ENCODE results near the gene HOXD4.

The HOXD4 gene

DNA sequence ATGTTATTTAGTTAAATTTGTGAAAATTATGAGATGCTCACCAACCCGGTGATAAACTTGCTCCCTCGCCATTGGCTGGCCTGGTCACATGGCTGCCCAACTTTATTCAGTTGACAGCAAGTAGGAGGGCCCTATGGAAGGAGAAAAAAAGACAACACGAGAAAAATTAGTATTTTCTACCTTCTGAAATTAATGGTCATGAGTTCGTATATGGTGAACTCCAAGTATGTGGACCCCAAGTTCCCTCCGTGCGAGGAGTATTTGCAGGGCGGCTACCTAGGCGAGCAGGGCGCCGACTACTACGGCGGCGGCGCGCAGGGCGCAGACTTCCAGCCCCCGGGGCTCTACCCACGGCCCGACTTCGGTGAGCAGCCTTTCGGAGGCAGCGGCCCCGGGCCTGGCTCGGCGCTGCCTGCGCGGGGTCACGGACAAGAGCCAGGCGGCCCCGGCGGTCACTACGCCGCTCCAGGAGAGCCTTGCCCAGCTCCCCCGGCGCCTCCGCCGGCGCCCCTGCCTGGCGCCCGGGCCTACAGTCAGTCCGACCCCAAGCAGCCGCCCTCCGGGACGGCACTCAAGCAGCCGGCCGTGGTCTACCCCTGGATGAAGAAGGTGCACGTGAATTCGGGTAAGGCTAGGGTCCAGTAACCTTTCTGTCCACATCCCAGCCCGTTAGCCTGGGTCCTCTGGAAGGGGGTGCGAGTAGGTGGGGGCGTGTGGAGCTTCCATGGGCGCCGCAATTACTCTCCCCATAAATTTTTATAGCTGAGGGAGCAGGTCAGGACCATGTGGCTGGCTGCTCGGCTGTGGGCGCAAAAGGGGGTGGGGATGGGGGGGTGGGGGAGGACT is at the start of gene HOXD4:
Gene HOXD4 (plus strand): TSS at position 109 of the 846 bp plus-strand sequence. CDS start 84 bp downstream, at position 193.
- DNase-seq (ENCODE audit: low read depth): no peak

DNA sequence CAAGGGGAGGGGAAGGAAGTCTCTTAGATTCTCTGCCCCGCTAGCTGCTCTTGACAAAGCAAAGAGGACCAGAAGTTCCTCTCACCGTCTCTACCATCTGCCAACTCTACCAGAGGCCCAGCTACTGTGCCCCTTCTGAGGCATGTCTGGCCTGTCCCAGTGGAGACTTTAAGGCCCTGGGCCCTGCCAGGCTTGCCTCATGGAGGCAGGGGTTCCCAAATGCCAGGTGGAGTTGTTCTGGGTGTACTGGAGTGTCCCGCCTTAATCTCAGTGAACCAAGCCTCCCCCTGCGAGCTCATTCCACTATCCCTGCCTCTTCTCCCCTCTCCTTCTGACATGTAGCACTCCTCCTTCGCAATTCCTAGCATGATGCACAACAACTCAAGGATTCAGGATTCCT is 49.5 kb upstream of the HOXD4 start:
- DNase-seq (ENCODE audit: low read depth): no peak

DNA sequence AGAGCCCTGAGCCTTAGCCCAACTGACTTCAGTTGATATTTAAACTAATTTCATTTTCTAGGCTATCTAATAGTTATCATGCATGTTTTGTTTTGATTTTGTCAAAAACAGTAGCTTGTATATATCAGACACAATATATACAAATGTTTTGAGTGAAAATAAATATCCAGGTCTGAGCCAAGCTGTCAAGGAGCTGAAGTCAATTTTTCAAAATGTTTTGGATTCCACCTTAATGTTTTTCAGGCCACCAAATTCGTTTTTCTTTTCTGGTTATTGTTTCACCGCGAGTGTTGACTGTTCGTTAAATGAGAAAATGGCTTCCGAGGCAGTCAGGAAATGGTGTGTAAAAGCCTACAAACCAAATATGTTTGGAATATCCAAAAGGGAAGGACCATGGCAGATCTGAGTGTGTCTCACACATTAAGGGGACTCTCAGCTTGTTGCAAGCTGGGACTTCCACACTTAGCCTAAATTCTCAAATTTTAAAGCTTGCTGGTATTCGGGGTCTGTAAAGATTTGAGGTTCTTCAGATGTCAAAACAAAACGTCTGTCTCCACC is 49.0 kb upstream of the HOXD4 start:
- no peak for DNase-seq (ENCODE audit: low read depth)

DNA sequence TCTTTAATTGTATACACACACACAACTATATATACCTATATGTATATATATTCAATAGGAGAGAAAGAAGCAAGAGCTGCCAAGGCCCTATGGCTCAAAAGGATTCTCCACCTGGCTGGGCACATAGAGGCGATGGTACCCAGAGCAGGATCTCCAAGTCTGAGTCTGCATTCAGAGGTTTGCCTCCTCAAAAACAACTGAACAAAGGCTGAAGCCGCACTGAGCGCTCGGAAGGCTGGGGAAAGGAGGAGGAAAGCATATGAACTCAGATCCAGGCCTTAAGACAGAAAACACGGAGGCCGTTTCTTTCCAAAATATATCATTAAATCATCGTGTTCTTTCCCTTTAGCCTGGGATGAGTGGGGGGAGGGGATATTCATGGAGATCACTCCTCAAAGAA is 48.2 kb upstream of the HOXD4 start:
- DNase-seq (ENCODE audit: low read depth): no peak

DNA sequence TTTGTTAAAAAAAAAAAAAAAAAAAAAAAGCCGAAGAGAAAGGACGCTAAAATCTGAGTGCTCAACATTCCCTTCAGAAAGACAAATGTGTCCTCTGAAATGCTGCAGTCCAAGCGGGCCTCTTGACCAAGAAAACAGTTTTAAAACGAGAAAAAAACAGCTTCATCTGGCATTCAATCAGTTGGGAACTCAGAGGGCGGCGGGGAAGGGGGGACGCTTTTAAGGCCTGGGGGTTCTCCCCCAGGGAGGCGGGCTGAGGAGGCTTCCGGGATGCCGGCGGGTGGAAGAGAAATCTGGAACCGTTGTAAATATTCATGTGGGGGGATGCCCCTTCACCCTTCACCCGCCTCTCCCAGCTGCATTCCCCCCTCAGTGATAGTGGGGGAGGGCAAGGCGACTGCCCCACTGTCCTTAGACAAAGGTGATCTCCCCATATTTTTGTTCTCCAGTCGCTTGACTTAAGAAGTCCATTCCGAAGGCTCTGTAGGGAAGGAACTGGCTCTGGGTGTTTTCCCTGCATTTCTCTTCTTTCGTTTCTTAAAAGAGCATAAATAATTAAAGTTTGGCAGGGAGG is 47.5 kb upstream of the HOXD4 start:
- DNase-seq (ENCODE audit: low read depth): no peak

DNA sequence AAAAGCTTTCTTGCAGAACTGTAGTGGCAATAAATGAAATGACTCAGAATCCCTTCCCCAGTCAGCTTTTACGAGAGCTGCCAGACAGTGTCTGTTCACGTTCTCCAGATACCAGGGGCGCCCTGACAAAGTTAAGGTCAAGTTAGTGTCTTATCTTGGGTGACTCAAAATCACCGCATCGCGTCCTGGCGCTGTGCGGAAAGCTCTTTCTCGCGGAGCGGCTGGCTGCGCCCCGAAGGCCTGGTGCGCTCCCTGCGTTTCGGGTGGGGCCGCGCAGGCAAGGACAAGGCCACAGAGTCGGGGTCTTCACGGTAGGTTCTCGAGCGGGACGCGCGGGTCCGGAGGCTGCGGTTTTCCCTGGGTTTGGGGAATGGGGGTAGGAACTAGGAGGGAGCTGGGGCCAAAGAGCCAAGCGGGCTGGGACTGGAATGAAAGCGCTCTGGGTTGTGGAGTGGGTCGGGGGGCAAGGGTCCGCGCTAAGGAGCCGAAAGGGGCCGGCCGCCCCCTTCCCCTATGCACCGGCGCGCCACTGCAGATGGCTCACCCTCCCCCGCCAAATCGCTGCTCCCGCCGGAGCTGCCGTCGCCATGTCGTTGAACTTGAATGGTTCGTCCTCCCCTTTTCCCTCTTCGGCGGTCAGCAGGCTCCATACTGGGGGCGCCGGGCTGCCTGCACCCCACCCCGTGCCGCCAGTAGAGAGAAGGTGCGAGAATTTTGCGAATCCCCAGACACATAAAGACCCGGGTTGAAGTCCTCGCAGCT is 46.9 kb upstream of the HOXD4 start:
- no peak for DNase-seq (ENCODE audit: low read depth)

DNA sequence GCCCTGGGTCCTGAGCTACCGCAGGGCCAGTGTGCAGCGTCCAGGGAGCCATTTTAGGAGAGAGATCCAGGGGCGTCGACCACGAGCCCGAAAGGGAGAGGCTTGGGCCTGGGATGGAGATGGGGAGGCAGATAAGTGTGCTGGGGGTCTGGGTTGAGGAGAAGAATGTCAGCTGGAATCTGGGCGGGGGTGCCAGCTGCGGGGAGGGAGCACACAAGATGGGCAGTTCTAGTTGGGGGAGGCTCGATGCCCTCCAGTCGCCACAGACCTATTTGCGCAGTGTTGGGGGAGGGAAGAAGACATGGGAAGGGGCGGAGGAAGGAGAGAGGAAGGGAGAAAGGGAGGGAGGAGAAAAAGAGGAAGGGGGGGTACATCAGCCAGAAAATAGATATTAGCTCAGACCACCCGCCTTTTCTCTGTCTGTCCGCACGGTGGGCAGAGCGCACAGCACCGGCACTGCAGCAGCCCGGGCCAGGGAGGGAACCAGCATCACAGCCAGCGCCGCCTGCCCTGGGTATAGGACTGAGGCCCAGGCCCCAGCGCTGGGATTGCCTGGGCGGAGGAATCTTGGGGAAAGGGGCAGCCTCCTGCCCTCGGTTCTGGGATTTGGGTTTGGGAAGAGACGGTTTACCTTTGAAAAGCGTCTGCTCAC is 46.1 kb upstream of the HOXD4 start:
- no peak for DNase-seq (ENCODE audit: low read depth)

DNA sequence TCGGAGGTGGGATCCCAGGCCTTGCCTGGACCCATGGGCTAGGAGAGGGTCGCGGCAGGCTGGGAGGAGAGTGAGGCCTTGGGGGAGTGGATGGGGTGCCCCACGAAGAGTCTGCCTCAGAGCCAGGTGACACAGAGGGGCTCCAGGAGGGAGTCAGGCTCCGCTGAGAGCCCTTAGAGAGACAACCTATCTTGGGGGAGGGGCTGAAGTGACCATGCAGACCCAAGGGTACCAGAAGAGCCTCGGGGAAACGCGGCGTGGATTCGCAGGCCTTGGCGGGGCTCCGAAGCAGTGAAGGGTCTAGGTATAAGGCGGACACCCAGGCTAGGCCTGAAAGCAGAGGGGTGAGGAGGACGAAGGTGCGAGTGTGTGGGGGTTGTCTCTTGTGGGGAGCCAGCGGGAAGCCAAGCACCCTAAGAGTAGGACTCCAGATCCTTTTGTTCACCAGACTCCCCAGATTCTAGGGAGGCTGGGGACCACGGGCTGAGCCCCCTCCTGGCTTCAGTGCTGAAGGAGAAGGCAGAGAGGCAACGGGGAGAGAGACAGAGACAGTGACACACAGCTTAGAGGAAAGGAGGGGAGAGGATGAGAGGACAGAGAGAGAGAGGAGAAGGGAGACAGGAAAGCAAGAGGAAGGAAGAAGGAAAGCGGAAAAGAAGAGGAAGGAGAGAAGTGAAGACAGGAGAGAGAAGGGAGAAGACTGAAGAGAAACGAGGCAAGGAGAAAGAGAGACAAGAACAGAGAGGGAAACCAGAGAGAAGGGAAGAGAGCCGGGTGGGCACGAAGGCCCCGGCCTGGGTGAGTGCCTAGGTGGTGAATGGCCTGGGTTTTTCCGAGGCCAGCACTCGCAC is 45.4 kb upstream of the HOXD4 start:
- no peak for DNase-seq (ENCODE audit: low read depth)

DNA sequence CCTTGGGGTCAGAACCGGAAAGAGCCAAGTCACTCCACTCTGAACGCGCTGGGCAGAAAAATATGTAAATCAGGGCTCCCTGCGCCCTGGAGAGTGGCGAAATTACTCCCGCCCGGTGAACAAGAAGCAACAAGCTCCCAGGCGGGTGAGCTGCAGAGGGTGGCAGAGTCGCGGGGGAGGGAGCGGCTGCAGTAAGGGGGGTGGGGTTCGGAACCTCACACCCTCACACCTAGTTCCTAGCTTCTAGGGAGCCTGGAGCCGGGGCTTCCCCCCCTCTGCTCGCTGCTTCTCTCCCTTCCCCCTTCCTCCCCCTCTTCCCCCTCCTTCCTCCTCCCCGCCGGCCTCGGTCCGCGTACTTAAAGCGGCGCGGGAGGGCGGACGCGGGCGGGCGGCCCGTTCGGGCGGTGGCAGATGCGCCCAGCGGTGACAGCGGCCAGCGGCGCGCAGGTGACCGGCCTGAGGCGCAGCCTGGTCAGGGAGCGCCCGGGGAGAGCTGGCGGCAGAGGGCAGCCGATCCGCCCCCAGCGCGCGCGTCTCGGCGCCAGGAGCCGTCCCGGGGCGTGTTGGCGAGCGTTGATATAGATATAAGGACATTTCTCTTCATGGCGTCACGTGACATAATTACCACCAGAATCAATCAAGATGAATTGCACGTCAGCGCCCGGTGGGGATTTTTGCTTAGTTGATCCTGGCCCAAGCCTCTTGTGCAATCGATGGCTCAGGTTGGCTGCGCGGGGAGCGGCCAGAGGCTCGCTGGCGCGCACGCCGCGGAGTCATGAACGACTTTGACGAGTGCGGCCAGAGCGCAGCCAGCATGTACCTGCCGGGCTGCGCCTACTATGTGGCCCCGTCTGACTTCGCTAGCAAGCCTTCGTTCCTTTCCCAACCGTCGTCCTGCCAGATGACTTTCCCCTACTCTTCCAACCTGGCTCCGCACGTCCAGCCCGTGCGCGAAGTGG is 44.5 kb upstream of the HOXD4 start, which contains the start of gene HOXD11:
Gene HOXD11 (plus strand): TSS at position 700 of the 959 bp plus-strand sequence. CDS start 76 bp downstream, at position 776.
- DNase-seq (ENCODE audit: low read depth): no peak

DNA sequence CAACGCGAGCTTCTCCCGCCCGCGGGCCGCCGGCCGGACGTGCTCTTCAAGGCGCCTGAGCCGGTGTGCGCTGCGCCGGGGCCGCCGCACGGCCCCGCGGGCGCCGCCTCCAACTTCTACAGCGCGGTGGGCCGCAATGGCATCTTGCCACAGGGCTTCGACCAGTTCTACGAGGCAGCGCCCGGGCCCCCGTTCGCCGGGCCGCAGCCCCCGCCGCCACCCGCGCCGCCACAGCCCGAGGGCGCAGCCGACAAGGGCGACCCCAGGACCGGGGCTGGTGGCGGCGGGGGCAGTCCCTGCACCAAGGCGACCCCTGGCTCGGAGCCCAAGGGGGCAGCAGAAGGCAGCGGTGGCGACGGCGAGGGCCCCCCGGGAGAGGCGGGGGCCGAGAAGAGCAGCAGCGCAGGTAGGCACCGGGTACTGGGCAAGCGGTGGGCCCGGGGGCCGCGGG is 43.6 kb upstream of the HOXD4 start:
- DNase-seq (ENCODE audit: low read depth): no peak

DNA sequence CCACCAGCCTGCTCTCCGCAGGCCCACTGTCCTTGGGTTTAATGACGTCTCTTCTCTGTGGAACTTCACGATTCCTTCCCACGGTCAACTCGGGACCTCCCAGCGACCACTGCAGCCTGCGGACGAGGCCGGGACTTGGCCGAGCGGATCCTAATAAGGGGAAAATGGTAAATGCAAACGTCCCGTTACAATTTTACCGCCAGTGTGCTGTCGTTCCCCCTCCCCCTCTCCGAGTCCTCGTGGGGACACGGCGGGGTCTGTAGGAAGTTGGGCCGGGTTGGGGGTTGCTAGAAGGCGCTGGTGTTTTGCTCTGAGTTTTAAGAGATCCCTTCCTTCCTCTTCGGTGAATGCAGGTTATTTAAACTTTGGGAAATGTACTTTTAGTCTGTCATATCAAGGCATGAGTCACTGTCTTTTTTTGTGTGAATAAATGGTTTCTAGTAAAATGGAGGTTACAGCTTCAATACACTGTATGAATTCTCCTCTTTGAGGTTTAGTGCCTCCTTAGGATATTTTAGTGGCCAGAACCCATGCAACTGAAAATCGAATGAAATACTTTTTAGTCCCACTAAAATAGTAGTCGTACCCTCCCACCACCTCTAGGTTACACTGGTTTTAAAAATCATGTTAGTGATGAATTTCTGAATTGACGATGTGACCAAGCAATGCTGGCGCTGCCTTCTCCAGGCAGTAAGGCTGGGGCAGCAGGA is 42.0 kb upstream of the HOXD4 start:
- DNase-seq (ENCODE audit: low read depth): no peak

DNA sequence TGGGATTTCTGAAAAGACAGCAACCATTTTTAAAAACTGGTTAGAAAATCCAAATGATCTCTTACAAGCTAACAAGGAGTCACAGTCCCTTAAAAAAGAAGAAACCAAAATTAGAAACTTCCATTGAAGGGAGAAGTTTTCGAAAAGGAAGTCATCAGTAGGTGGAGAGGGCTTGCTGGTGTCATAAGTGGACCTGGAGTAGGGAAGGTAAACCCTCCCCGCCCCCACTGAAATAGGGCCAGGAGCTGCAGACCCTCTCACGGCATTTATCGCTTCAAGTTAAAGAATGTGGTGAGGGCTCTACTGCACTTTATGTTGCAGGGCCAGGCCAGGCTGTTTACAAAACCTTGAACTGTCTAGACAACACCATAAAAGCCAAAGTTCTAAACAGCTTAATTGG is 41.4 kb upstream of the HOXD4 start:
- no peak for DNase-seq (ENCODE audit: low read depth)

DNA sequence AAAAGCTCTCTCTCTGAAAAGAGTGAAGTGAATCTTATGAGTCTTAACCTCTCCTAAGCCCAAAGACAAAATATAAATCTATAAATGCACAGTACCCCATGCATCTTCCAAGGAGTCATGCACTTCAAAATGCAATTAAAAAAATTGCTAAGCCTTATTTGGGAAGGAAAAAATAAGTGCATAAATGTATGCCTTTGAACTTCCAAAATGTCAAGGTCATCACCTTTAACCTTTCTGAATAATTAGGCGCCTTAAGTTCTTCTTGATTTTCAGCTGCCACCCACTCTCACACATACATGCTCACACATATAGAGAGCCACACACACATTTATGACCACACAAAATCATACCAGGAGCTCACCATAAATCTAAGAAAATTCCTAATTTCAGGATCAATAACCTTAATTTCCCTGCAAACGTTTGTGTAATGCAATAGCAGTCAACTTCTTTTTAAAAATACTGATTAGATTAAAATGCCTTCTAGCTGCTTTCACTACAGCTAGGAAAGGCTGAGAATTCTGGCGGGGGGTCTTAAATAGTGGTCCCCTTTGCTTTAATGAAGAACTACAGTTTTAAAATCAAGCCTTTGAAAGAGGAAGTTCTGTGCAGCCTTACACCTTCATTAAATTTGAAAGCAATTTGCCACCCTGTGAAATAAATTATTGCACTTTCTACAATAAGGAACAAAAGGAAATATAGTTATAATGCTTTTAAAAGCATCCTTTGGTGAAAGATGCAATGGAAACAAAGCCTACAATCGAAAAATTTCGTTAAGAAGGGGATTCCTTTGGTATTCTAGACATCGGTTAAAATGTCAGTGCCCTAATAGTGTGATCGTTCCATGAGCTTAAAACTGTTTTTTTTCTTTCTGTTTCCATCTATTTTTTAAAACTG is 40.7 kb upstream of the HOXD4 start:
- DNase-seq (ENCODE audit: low read depth): no peak

DNA sequence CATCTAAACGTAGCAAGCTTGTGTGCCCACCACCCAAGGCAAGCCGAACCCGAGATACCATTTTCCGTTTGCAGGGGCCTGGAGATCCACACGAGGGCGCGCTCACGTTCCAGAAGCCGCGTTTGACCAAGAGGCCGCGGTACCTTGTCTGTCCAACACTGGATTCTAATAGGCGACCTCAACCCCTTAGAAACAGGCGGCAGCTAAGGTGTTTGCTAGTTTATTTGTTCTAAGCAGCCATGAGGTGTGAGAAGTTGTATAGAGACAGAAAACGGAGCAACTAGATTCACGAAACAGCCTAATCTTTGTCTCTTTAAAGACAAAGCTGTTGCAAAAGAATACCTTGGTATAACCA is 40.1 kb upstream of the HOXD4 start:
- DNase-seq (ENCODE audit: low read depth): no peak

DNA sequence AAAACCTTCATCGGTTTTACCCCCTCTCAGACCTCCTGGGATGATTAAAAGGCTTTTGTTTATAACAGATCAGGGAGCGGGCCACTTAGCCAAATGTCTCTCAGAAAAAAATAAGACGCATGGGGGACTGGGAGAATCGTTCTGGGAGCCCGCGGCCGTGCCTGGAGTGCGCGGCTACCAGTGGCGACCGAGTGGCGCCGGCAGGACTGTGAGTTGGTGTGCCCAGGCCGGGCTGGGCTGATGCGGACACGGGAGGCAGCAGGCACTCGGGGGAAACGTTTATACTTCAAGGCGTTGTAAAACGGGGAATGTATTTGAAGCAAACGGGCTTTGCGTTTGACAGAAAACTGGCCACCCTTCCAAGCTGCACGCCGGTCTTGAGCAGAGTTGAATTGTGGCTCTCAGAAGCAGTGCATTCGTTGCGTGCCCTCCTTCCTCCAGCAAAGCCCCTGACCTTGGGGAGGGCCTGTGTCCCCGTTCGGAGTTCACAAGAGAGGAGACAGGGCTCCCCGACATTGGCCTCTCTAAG is 39.4 kb upstream of the HOXD4 start:
- no peak for DNase-seq (ENCODE audit: low read depth)

DNA sequence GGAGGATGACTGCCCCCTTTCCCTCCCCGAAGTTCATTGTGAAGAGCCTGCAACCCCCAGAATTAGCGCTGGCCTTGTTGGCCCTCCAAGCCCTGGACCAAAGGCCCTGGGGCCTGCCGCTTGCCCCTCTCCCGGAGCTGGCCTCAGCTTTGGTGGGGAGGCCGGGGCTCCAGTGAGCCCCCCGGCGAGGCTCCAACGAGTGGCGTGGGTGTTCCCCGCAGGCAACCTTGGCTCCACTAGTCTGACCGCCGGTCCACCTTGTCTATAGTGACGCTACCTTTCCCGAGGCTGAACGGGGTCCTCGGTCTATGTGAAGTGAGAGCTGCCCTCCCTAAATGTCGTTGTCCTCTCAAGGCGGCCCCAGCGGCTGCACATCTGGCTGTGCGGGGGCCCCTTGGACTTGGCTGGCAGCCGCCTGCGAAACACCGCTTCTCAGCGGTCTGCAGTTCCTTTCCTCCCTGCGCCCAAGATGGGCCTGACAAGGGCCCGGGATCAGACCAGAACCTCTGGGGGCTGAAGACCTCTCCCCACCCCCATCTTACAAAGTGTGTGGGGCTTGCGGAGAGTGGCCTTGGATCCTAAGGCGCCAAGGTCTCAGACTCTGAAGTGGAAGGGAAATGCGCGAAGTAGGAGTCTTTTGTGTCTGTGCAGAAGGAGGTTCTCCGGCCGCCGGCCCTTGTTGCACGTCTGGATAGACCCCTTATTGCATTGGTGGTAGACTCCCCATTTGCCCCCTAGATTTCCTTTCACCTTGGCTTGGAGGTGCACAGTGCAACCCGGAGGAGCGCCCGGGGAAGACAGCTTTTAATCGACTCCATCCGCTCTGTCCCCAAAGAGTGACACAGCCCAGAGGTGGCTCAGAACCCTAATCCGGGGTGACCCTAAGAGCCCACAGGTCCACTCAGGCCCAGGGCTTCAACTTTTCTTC is 38.7 kb upstream of the HOXD4 start:
- DNase-seq (ENCODE audit: low read depth): no peak

All from fibroblast of gingiva (primary cell).